Neuronal stem cell (in vitro differentiated cells): ENCODE data around the gene MT1H.

Source experiments
- DNase-seq: peaks from one replicate; pipeline ENCODE4 v3.0.0-alpha.2; 2013; ENCODE audit warnings: low spot score
- H2AFZ ChIP-seq: one replicate; pipeline ENCODE4 v1.6.1; 2013; ENCODE audit warnings: mild to moderate bottlenecking, low read length, inconsistent platforms
- H2AK5ac ChIP-seq: 2 replicates; pipeline ENCODE4 v1.6.1; 2013; ENCODE audit warnings: low read depth, mild to moderate bottlenecking, inconsistent platforms, low read length, moderate library complexity, mixed read lengths
- H2BK120ac ChIP-seq: 2 replicates; pipeline ENCODE4 v1.6.1; 2013; ENCODE audit warnings: low read depth, mild to moderate bottlenecking, inconsistent platforms, low read length, moderate library complexity, mixed read lengths
- H2BK12ac ChIP-seq: one replicate; pipeline ENCODE4 v1.6.1; 2013; ENCODE audit warnings: low read length, inconsistent platforms
- H2BK15ac ChIP-seq: 2 replicates; pipeline ENCODE4 v1.6.1; 2013; ENCODE audit warnings: mild to moderate bottlenecking, low read length, inconsistent platforms, mixed read lengths
- H2BK5ac ChIP-seq: one replicate; pipeline ENCODE4 v1.6.1; 2013; ENCODE audit warnings: inconsistent platforms, mild to moderate bottlenecking, low read length, moderate library complexity
- H3K14ac ChIP-seq: one replicate; pipeline ENCODE4 v1.6.1; 2013; ENCODE audit warnings: low read length, inconsistent platforms
- H3K18ac ChIP-seq: 2 replicates; pipeline ENCODE4 v1.6.1; 2013; ENCODE audit warnings: low read length, inconsistent platforms
- H3K23ac ChIP-seq: 2 replicates; pipeline ENCODE4 v1.6.1; 2013; ENCODE audit warnings: low read depth, mild to moderate bottlenecking, mixed read lengths, low read length, inconsistent platforms; ENCODE audit not compliant: poor library complexity
- H3K27ac ChIP-seq: replicated peaks from 3 replicates; pipeline ENCODE4 v1.5.1; 2013; ENCODE audit warnings: low read length, inconsistent platforms
- H3K27me3 ChIP-seq, 3 experiments: 2 replicates each; pipeline ENCODE4 v1.6.1; 2013; ENCODE audit warnings: low read length in 3 of 3, mild to moderate bottlenecking in 2 of 3, inconsistent platforms in 1 of 3, low read depth in 1 of 3, mixed read lengths in 1 of 3, moderate library complexity in 1 of 3; ENCODE audit not compliant: control insufficient read depth in 3 of 3, insufficient read depth in 3 of 3
- H3K36me3 ChIP-seq, 2 donors: replicated peaks in 1 of 2; 2 replicates each; pipeline ENCODE4 v1.6.1; 2013; ENCODE audit warnings: low read length in 2 of 2; ENCODE audit not compliant: control insufficient read depth in 2 of 2, insufficient read depth in 2 of 2
- H3K4ac ChIP-seq: 2 replicates; pipeline ENCODE4 v1.6.1; 2013; ENCODE audit warnings: inconsistent platforms, mild to moderate bottlenecking, low read length, moderate library complexity
- H3K4me1 ChIP-seq, 2 donors: 1 replicate in 1 of 2; 2 replicates in 1 of 2; pipeline ENCODE4 v1.6.1; 2013; ENCODE audit warnings: low read length in 2 of 2, low read depth in 1 of 2; ENCODE audit not compliant: control insufficient read depth in 2 of 2, insufficient read depth in 1 of 2
- H3K4me2 ChIP-seq: one replicate; pipeline ENCODE4 v1.6.1; 2013; ENCODE audit warnings: mild to moderate bottlenecking, low read length, inconsistent platforms; ENCODE audit not compliant: insufficient read depth, poor library complexity, severe bottlenecking
- H3K4me3 ChIP-seq, 2 donors: 2 replicates each; pipeline ENCODE4 v1.5.1; 2013; ENCODE audit warnings: low read length in 2 of 2, mild to moderate bottlenecking in 2 of 2, inconsistent platforms in 1 of 2, moderate library complexity in 1 of 2
- H3K79me1 ChIP-seq: one replicate; pipeline ENCODE4 v1.6.1; 2013; ENCODE audit warnings: low read depth, mild to moderate bottlenecking, inconsistent platforms, low read length, moderate library complexity
- H3K9ac ChIP-seq: one replicate; pipeline ENCODE4 v1.6.1; 2013; ENCODE audit warnings: mild to moderate bottlenecking, low read depth, low read length, inconsistent platforms; ENCODE audit not compliant: poor library complexity
- H3K9me3 ChIP-seq, 2 donors: replicated peaks in 1 of 2; 2 replicates each; pipeline versions ENCODE3 to v1.6.1; 2013; ENCODE audit warnings: low read length in 2 of 2, mild to moderate bottlenecking in 2 of 2, inconsistent platforms in 1 of 2, low read depth in 1 of 2, mixed read lengths in 1 of 2, moderate library complexity in 1 of 2; ENCODE audit not compliant: control insufficient read depth in 2 of 2, insufficient read depth in 1 of 2
- H4K8ac ChIP-seq: one replicate; pipeline ENCODE4 v1.6.1; 2013; ENCODE audit warnings: low read depth, mild to moderate bottlenecking, inconsistent platforms, low read length, moderate library complexity
- H4K91ac ChIP-seq: one replicate; pipeline ENCODE4 v1.6.1; 2013; ENCODE audit warnings: low read length, low read depth, mild to moderate bottlenecking, inconsistent platforms; ENCODE audit not compliant: poor library complexity
- WGBS, 2 donors: extraction: QIAGEN DNeasy Blood & Tissue Kit; methylation state at CpG; one replicate each; pipeline ENCODE4 v1.1.7; 2013; ENCODE audit warnings: missing lambda C conversion rate in 2 of 2, mixed read lengths in 1 of 2; ENCODE audit not compliant: insufficient read length in 2 of 2, insufficient replicate concordance in 1 of 2; ENCODE audit errors: extremely low coverage in 2 of 2; 5-methylcytosine and 5-hydroxymethylcytosine counted together

Gene MT1H

GRCh38 chr16:56647641-56648431 is 21.8 kb upstream of the MT1H start:
- no peak overlapping the region for H3K27ac ChIP-seq
- no CpG with 5 or more reads among the region's 33 CpGs for WGBS, 2 donors
- H3K18ac ChIP-seq, result peak overlapping the region; percentile 16
- H2BK120ac ChIP-seq, result no peak overlapping the region
- H2BK12ac ChIP-seq, result no peak overlapping the region
- peaks cover 0 to 2% of the 10 kb centered on the region in 2 donors for H3K9me3 ChIP-seq
- H2BK5ac ChIP-seq, result no peak overlapping the region
- no peak overlapping the region for H4K8ac ChIP-seq
- H2AFZ ChIP-seq, result no peak overlapping the region
- no peaks in the 10 kb centered on the region for H3K36me3 ChIP-seq
- no peaks in the 10 kb centered on the region for H3K79me1 ChIP-seq
- no peak overlapping the region for H2AK5ac ChIP-seq
- peaks cover 22 to 100% (median 79%) of the 10 kb centered on the region in 3 experiments for H3K27me3 ChIP-seq
- H3K4me3 ChIP-seq, result no peak overlapping the region
- H4K91ac ChIP-seq, result no peak overlapping the region
- H3K4me2 ChIP-seq, result no peak overlapping the region
- H3K14ac ChIP-seq, result no peak overlapping the region
- no peak for DNase-seq
- no peak overlapping the region for H2BK15ac ChIP-seq
- H3K4ac ChIP-seq, result no peak overlapping the region
- H3K4me1 ChIP-seq, result no peaks in the 10 kb centered on the region
- H3K23ac ChIP-seq, result peak overlapping the region; percentile 76
- no peak overlapping the region for H3K9ac ChIP-seq

- Histone ChIP-seq H2BK5ac (no peak overlapping the region), H2BK12ac (no peak overlapping the region), H2AFZ (no peak overlapping the region), H3K14ac (no peak overlapping the region), H3K4me2 (no peak overlapping the region), H3K27ac (no peak overlapping the region), H3K27me3 (peaks cover 8 to 96% (median 68%) of the 10 kb centered on the region in 3 experiments), H2BK15ac (no peak overlapping the region), H3K9ac (no peak overlapping the region), H4K8ac (no peak overlapping the region), H2AK5ac (no peak overlapping the region), H3K36me3 (no peaks in the 10 kb centered on the region), H3K4me1 (no peaks in the 10 kb centered on the region), H3K23ac (no peak overlapping the region), H2BK120ac (no peak overlapping the region), H3K9me3 (no peaks in the 10 kb centered on the region), H3K79me1 (no peaks in the 10 kb centered on the region), H3K4me3 (no peak overlapping the region), H3K18ac (no peak overlapping the region), H3K4ac (no peak overlapping the region), H4K91ac (no peak overlapping the region)
- DNase-seq, result no peak
- WGBS, 2 donors, result no CpG with 5 or more reads among the region's 2 CpGs
Measured at GRCh38 chr16:56649271-56649670, 20.3 kb upstream of the MT1H start.

- Histone ChIP-seq H3K4ac (no peak overlapping the region), H2AK5ac (no peak overlapping the region), H4K8ac (no peak overlapping the region), H3K36me3 (no peaks in the 10 kb centered on the region), H3K27me3 (peaks cover 8 to 94% (median 64%) of the 10 kb centered on the region in 3 experiments), H3K23ac (no peak overlapping the region), H2BK15ac (no peak overlapping the region), H3K18ac (no peak overlapping the region), H4K91ac (no peak overlapping the region), H3K79me1 (no peaks in the 10 kb centered on the region), H3K9me3 (no peaks in the 10 kb centered on the region), H2BK5ac (no peak overlapping the region), H3K4me2 (no peak overlapping the region), H2BK120ac (no peak overlapping the region), H3K4me3 (no peak overlapping the region), H3K27ac (no peak overlapping the region), H2BK12ac (no peak overlapping the region), H3K14ac (no peak overlapping the region), H3K9ac (no peak overlapping the region), H2AFZ (no peak overlapping the region), H3K4me1 (no peaks in the 10 kb centered on the region)
- no CpG with 5 or more reads among the region's 3 CpGs for WGBS, 2 donors
- no peak for DNase-seq
Measured at GRCh38 chr16:56649820-56650219, 19.8 kb upstream of the MT1H start.

- no peak within 1 kb of the TSS for H2BK15ac ChIP-seq
- DNase-seq, result no peak
- no peak within 1 kb of the TSS for H3K27ac ChIP-seq
- H4K8ac ChIP-seq, result no peak within 1 kb of the TSS
- no peak within 1 kb of the TSS for H2BK5ac ChIP-seq
- no peak within 1 kb of the TSS for H4K91ac ChIP-seq
- no peaks in the 10 kb centered on the region for H3K79me1 ChIP-seq
- H3K4me2 ChIP-seq, result no peak within 1 kb of the TSS
- no peak within 1 kb of the TSS for H2BK120ac ChIP-seq
- WGBS, 2 donors, result no CpG with 5 or more reads among the region's 7 CpGs
- no peak within 1 kb of the TSS for H3K9ac ChIP-seq
- H3K4ac ChIP-seq, result no peak within 1 kb of the TSS
- no peak within 1 kb of the TSS for H3K23ac ChIP-seq
- H3K4me1 ChIP-seq, result no peaks in the 10 kb centered on the region
- no peak within 1 kb of the TSS for H2AFZ ChIP-seq
- no peaks in the 10 kb centered on the region for H3K36me3 ChIP-seq
- peak within 1 kb of the TSS; percentile 23 for H3K14ac ChIP-seq
- H3K9me3 ChIP-seq, result no peaks in the 10 kb centered on the region
- no peak within 1 kb of the TSS for H2BK12ac ChIP-seq
- peak within 1 kb of the TSS; percentile 13 for H2AK5ac ChIP-seq
- H3K4me3 ChIP-seq, result peak within 1 kb of the TSS in 1 of 2 donors; percentile 36
- peaks cover 5 to 92% (median 50%) of the 10 kb centered on the region in 3 experiments for H3K27me3 ChIP-seq
- H3K18ac ChIP-seq, result no peak within 1 kb of the TSS
Measured at GRCh38 chr16:56651586-56651985, 18.0 kb upstream of the MT1H start, which contains the start of gene MT1B. MT1B (plus strand) TSS chr16:56651886; CDS start chr16:56651954, 68 bp downstream.
